HAP-1 (cell line): Measurements from ENCODE around the gene ZBTB20.

Experiments used
- DNase-seq, 2 experiments: peaks; one replicate each; pipeline ENCODE4 v3.0.0-alpha.2; 2016 to 2020; ENCODE audit warnings: low spot score in 2 of 2
- H3K27me3 ChIP-seq: fragments of 250-450 bp; sonication (Bioruptor Pico); 2 replicates; pipeline ENCODE4 v1.5.1; 2020; ENCODE audit warnings: low read depth, mild to moderate bottlenecking, moderate library complexity
- H3K36me3 ChIP-seq: fragments of 250-450 bp; sonication (Bioruptor Pico); replicated peaks from 2 replicates; pipeline ENCODE4 v1.5.1; 2020; ENCODE audit warnings: mild to moderate bottlenecking
- H3K4me1 ChIP-seq: fragments of 250-450 bp; sonication (Bioruptor Pico); 2 replicates; pipeline ENCODE4 v1.5.1; 2020; ENCODE audit warnings: mild to moderate bottlenecking
- H3K4me3 ChIP-seq: fragments of 250-450 bp; sonication (Bioruptor Pico); 2 replicates; pipeline ENCODE4 v1.5.1; 2020; ENCODE audit warnings: mild to moderate bottlenecking, moderate library complexity
- H3K9me3 ChIP-seq: fragments of 250-450 bp; sonication (Bioruptor Pico); 2 replicates; pipeline ENCODE4 v1.5.1; 2020; ENCODE audit warnings: mild to moderate bottlenecking, moderate library complexity
- in situ Hi-C: fragments of 300-500 bp; cut with MboI; formaldehyde crosslinking; loops from 3 replicates; pipeline ENCODE4 v1.14.3; 2020; ENCODE audit warnings: low sequenced_read_pairs, inconsistent platforms, mixed read lengths

ZBTB20 gene

GRCh38 chr3:114538211-114538610, 608.9 kb downstream of the ZBTB20 start:
- in situ Hi-C loops, result no loop called here
- no peak overlapping the region for H3K4me3 ChIP-seq
- H3K27me3 ChIP-seq, result no peaks in the 10 kb centered on the region
- no peaks in the 10 kb centered on the region for H3K36me3 ChIP-seq
- DNase-seq, result no peak
- H3K9me3 ChIP-seq, result no peaks in the 10 kb centered on the region; the same call in 1 of the 2 replicates
- H3K4me1 ChIP-seq, result peaks cover 18% of the 10 kb centered on the region

GRCh38 chr3:114528517-114528916, 618.6 kb downstream of the ZBTB20 start:
- in situ Hi-C loops, result no loop called here
- H3K4me3 ChIP-seq, result no peak overlapping the region
- no peak for DNase-seq
- no peaks in the 10 kb centered on the region for H3K9me3 ChIP-seq
- no peaks in the 10 kb centered on the region for H3K36me3 ChIP-seq
- H3K27me3 ChIP-seq, result no peaks in the 10 kb centered on the region
- H3K4me1 ChIP-seq, result 0 out of 2 replicates have a peak, but pooled peaks cover 3% of the 10 kb centered on the region

GRCh38 chr3:114527036-114527644, 619.9 kb downstream of the ZBTB20 start:
- no peaks in the 10 kb centered on the region for H3K27me3 ChIP-seq
- DNase-seq, result peak; percentile 45 to 46
- H3K9me3 ChIP-seq, result no peaks in the 10 kb centered on the region
- H3K36me3 ChIP-seq, result no peaks in the 10 kb centered on the region
- no peak overlapping the region for H3K4me3 ChIP-seq
- H3K4me1 ChIP-seq, result 0 out of 2 replicates have a peak, but pooled peaks cover 3% of the 10 kb centered on the region
- in situ Hi-C loops, result no loop called here

- Histone ChIP-seq H3K4me1 (0 out of 2 replicates have a peak, but pooled peaks cover 3% of the 10 kb centered on the region), H3K9me3 (no peaks in the 10 kb centered on the region), H3K27me3 (no peaks in the 10 kb centered on the region), H3K4me3 (no peak overlapping the region), H3K36me3 (no peaks in the 10 kb centered on the region)
- in situ Hi-C loops, result no loop called here
- no peak for DNase-seq
Observed at GRCh38 chr3:114525278-114525677, 621.8 kb downstream of the ZBTB20 start.

GRCh38 chr3:114519415-114519814, 627.7 kb downstream of the ZBTB20 start:
- Histone ChIP-seq H3K27me3 (no peaks in the 10 kb centered on the region), H3K36me3 (no peaks in the 10 kb centered on the region), H3K4me1 (peaks cover 18% of the 10 kb centered on the region), H3K4me3 (no peak overlapping the region), H3K9me3 (no peaks in the 10 kb centered on the region)
- in situ Hi-C loops, result no loop called here
- DNase-seq, result peak; percentile 57 to 63

- in situ Hi-C loops, result no loop called here
- no peaks in the 10 kb centered on the region for H3K27me3 ChIP-seq
- DNase-seq, result no peak
- peaks cover 18% of the 10 kb centered on the region for H3K4me1 ChIP-seq
- no peaks in the 10 kb centered on the region for H3K36me3 ChIP-seq
- no peaks in the 10 kb centered on the region for H3K9me3 ChIP-seq
- no peak overlapping the region for H3K4me3 ChIP-seq
Observed at GRCh38 chr3:114518206-114518808, 628.8 kb downstream of the ZBTB20 start.

- no peaks in the 10 kb centered on the region for H3K9me3 ChIP-seq
- in situ Hi-C loops, result no loop called here
- no peak for DNase-seq
Observed at GRCh38 chr3:114510201-114510600, 636.9 kb downstream of the ZBTB20 start.

GRCh38 chr3:114509756-114510155, 637.3 kb downstream of the ZBTB20 start:
- in situ Hi-C loops, result no loop called here
- no peak overlapping the region for H3K4me3 ChIP-seq
- H3K27me3 ChIP-seq, result no peaks in the 10 kb centered on the region
- DNase-seq, result no peak
- H3K9me3 ChIP-seq, result no peaks in the 10 kb centered on the region
- no peaks in the 10 kb centered on the region for H3K36me3 ChIP-seq
- H3K4me1 ChIP-seq, result peaks cover 16% of the 10 kb centered on the region

More at GRCh38 chr3:114510201-114510600, 636.9 kb downstream of the ZBTB20 start:
- no peaks in the 10 kb centered on the region for H3K27me3 ChIP-seq
- no peak overlapping the region for H3K4me3 ChIP-seq
- peaks cover 16% of the 10 kb centered on the region for H3K4me1 ChIP-seq
- H3K36me3 ChIP-seq, result no peaks in the 10 kb centered on the region

GRCh38 chr3:114508976-114509375, 638.1 kb downstream of the ZBTB20 start:
- DNase-seq, result no peak
- Histone ChIP-seq H3K9me3 (no peaks in the 10 kb centered on the region), H3K4me3 (no peak overlapping the region), H3K27me3 (no peaks in the 10 kb centered on the region), H3K4me1 (peaks cover 16% of the 10 kb centered on the region), H3K36me3 (no peaks in the 10 kb centered on the region)
- in situ Hi-C loops, result no loop called here

- Histone ChIP-seq H3K4me1 (peaks cover 16% of the 10 kb centered on the region), H3K27me3 (no peaks in the 10 kb centered on the region), H3K9me3 (no peaks in the 10 kb centered on the region), H3K4me3 (no peak overlapping the region), H3K36me3 (no peaks in the 10 kb centered on the region)
- in situ Hi-C loops, result no loop called here
- no peak for DNase-seq
Observed at GRCh38 chr3:114508208-114508607, 638.9 kb downstream of the ZBTB20 start.

- H3K9me3 ChIP-seq, result no peaks in the 10 kb centered on the region
- in situ Hi-C loops, result no loop called here
- no peak overlapping the region for H3K4me3 ChIP-seq
- DNase-seq, result no peak
- no peaks in the 10 kb centered on the region for H3K36me3 ChIP-seq
- H3K4me1 ChIP-seq, result peaks cover 16% of the 10 kb centered on the region
- no peaks in the 10 kb centered on the region for H3K27me3 ChIP-seq
Observed at GRCh38 chr3:114506591-114507300, 640.3 kb downstream of the ZBTB20 start.

- Histone ChIP-seq H3K4me3 (no peak overlapping the region), H3K36me3 (no peaks in the 10 kb centered on the region), H3K9me3 (no peaks in the 10 kb centered on the region), H3K4me1 (peaks cover 16% of the 10 kb centered on the region), H3K27me3 (no peaks in the 10 kb centered on the region)
- in situ Hi-C loops, result no loop called here
- no peak for DNase-seq
Observed at GRCh38 chr3:114504941-114505628, 642.0 kb downstream of the ZBTB20 start.

- no peaks in the 10 kb centered on the region for H3K36me3 ChIP-seq
- H3K9me3 ChIP-seq, result no peaks in the 10 kb centered on the region
- no peak overlapping the region for H3K4me3 ChIP-seq
- in situ Hi-C loops, result no loop called here
- peaks cover 24% of the 10 kb centered on the region for H3K4me1 ChIP-seq
- no peak for DNase-seq
- no peaks in the 10 kb centered on the region for H3K27me3 ChIP-seq
Observed at GRCh38 chr3:114502204-114502603, 644.9 kb downstream of the ZBTB20 start.

- DNase-seq, result no peak
- no peaks in the 10 kb centered on the region for H3K36me3 ChIP-seq
- in situ Hi-C loops, result no loop called here
- no peaks in the 10 kb centered on the region for H3K9me3 ChIP-seq
- no peak overlapping the region for H3K4me3 ChIP-seq
- H3K4me1 ChIP-seq, result peaks cover 28% of the 10 kb centered on the region
- H3K27me3 ChIP-seq, result no peaks in the 10 kb centered on the region
Observed at GRCh38 chr3:114499976-114500375, 647.1 kb downstream of the ZBTB20 start.
